Effector memory CD4-positive, alpha-beta T cell (primary cell): ENCODE data around the gene SPNS3.

Source experiments
- DNase-seq, 3 donors: peaks; one replicate each; pipeline ENCODE4 v3.0.0-alpha.2; 2020
- H3K27ac ChIP-seq: 2 replicates; pipeline ENCODE4 v1.7.0; 2013; ENCODE audit warnings: mild to moderate bottlenecking, low read length, moderate library complexity; ENCODE audit not compliant: insufficient read depth, poor library complexity, severe bottlenecking
- H3K27me3 ChIP-seq: replicated peaks from 2 replicates; pipeline ENCODE4 v1.7.0; 2013; ENCODE audit warnings: mild to moderate bottlenecking, low read length; ENCODE audit not compliant: insufficient read depth, control insufficient read depth, poor library complexity, severe bottlenecking
- H3K36me3 ChIP-seq: 2 replicates; pipeline ENCODE4 v1.7.0; 2013; ENCODE audit warnings: mild to moderate bottlenecking, low read length, moderate library complexity; ENCODE audit not compliant: control insufficient read depth, insufficient read depth
- H3K4me1 ChIP-seq: 2 replicates; pipeline ENCODE4 v1.7.0; 2013; ENCODE audit warnings: low read length, mild to moderate bottlenecking; ENCODE audit not compliant: control insufficient read depth, insufficient read depth, poor library complexity, severe bottlenecking
- H3K4me3 ChIP-seq: 2 replicates; pipeline ENCODE4 v1.7.0; 2013; ENCODE audit warnings: low read length, low read depth, mild to moderate bottlenecking; ENCODE audit not compliant: insufficient read depth, poor library complexity, severe bottlenecking
- H3K9me3 ChIP-seq: 2 replicates; pipeline ENCODE4 v1.7.0; 2013; ENCODE audit warnings: mild to moderate bottlenecking, low read length, moderate library complexity; ENCODE audit not compliant: control insufficient read depth
- total RNA-seq, 3 donors: gene quantifications; one replicate each; lab custom pipeline; 2026; lab: John Stamatoyannopoulos, UW

The SPNS3 gene
- 1.7 to 2.1 (median 1.9) reads per million in 3 donors for total RNA-seq

- H3K9me3 ChIP-seq, result no peaks in the 10 kb centered on the region
- H3K27me3 ChIP-seq, result no peaks in the 10 kb centered on the region
- peak within 1 kb of the TSS; percentile 14 for H3K4me3 ChIP-seq
- DNase-seq, result no peak
- no peak within 1 kb of the TSS for H3K27ac ChIP-seq
- H3K4me1 ChIP-seq, result peaks cover 9% of the 10 kb centered on the region
- no peaks in the 10 kb centered on the region for H3K36me3 ChIP-seq
These were observed at the start of gene SPNS3 for GRCh38 chr17:4433515-4434031. TSS of gene SPNS3 (plus strand) at chr17:4433940. CDS start at chr17:4433968, 28 bp downstream.

GRCh38 chr17:4386406-4386805, 47.3 kb upstream of the SPNS3 start:
- no peak for DNase-seq
- H3K27me3 ChIP-seq, result no peaks in the 10 kb centered on the region
- H3K36me3 ChIP-seq, result no peaks in the 10 kb centered on the region
- no peak overlapping the region for H3K27ac ChIP-seq
- no peaks in the 10 kb centered on the region for H3K4me1 ChIP-seq
- no peaks in the 10 kb centered on the region for H3K9me3 ChIP-seq
- H3K4me3 ChIP-seq, result no peak overlapping the region

GRCh38 chr17:4387137-4387536, 46.6 kb upstream of the SPNS3 start:
- H3K27me3 ChIP-seq, result no peaks in the 10 kb centered on the region
- no peak overlapping the region for H3K27ac ChIP-seq
- H3K4me3 ChIP-seq, result no peak overlapping the region
- DNase-seq, result no peak
- no peaks in the 10 kb centered on the region for H3K36me3 ChIP-seq
- no peaks in the 10 kb centered on the region for H3K9me3 ChIP-seq
- H3K4me1 ChIP-seq, result no peaks in the 10 kb centered on the region

GRCh38 chr17:4389079-4389478, 44.7 kb upstream of the SPNS3 start:
- Histone ChIP-seq H3K4me3 (no peak overlapping the region), H3K27me3 (no peaks in the 10 kb centered on the region), H3K36me3 (no peaks in the 10 kb centered on the region), H3K9me3 (no peaks in the 10 kb centered on the region), H3K27ac (no peak overlapping the region), H3K4me1 (no peaks in the 10 kb centered on the region)
- no peak for DNase-seq

GRCh38 chr17:4393806-4394205, 39.9 kb upstream of the SPNS3 start:
- Histone ChIP-seq H3K27ac (no peak overlapping the region), H3K4me1 (no peaks in the 10 kb centered on the region)

GRCh38 chr17:4394208-4395110, 39.3 kb upstream of the SPNS3 start:
- Histone ChIP-seq H3K27me3 (no peaks in the 10 kb centered on the region), H3K27ac (no peak overlapping the region), H3K4me3 (no peak overlapping the region), H3K9me3 (no peaks in the 10 kb centered on the region), H3K36me3 (no peaks in the 10 kb centered on the region), H3K4me1 (no peaks in the 10 kb centered on the region)
- no peak for DNase-seq

More at GRCh38 chr17:4393806-4394205, 39.9 kb upstream of the SPNS3 start:
- DNase-seq, result no peak
- Histone ChIP-seq H3K4me3 (no peak overlapping the region), H3K27me3 (no peaks in the 10 kb centered on the region), H3K9me3 (no peaks in the 10 kb centered on the region), H3K36me3 (no peaks in the 10 kb centered on the region)

GRCh38 chr17:4395111-4395478, 38.6 kb upstream of the SPNS3 start:
- no peak for DNase-seq
- no peak overlapping the region for H3K4me3 ChIP-seq
- no peaks in the 10 kb centered on the region for H3K9me3 ChIP-seq
- H3K27ac ChIP-seq, result no peak overlapping the region
- H3K36me3 ChIP-seq, result no peaks in the 10 kb centered on the region
- H3K4me1 ChIP-seq, result no peaks in the 10 kb centered on the region
- H3K27me3 ChIP-seq, result no peaks in the 10 kb centered on the region

- H3K9me3 ChIP-seq, result no peaks in the 10 kb centered on the region
- no peak overlapping the region for H3K4me3 ChIP-seq
- no peaks in the 10 kb centered on the region for H3K27me3 ChIP-seq
- no peak for DNase-seq
- no peaks in the 10 kb centered on the region for H3K36me3 ChIP-seq
- no peak overlapping the region for H3K27ac ChIP-seq
- H3K4me1 ChIP-seq, result no peaks in the 10 kb centered on the region
These were observed 35.9 kb upstream of the SPNS3 start for GRCh38 chr17:4397840-4398239.

GRCh38 chr17:4405038-4405669, 28.6 kb upstream of the SPNS3 start:
- no peaks in the 10 kb centered on the region for H3K9me3 ChIP-seq
- H3K27me3 ChIP-seq, result no peaks in the 10 kb centered on the region
- H3K4me1 ChIP-seq, result no peaks in the 10 kb centered on the region
- no peak for DNase-seq
- no peak overlapping the region for H3K4me3 ChIP-seq
- no peaks in the 10 kb centered on the region for H3K36me3 ChIP-seq
- no peak overlapping the region for H3K27ac ChIP-seq

- no peak for DNase-seq
- Histone ChIP-seq H3K4me3 (no peak overlapping the region), H3K9me3 (no peaks in the 10 kb centered on the region), H3K27me3 (no peaks in the 10 kb centered on the region), H3K27ac (no peak overlapping the region), H3K36me3 (no peaks in the 10 kb centered on the region), H3K4me1 (no peaks in the 10 kb centered on the region)
These were observed 28.0 kb upstream of the SPNS3 start for GRCh38 chr17:4405699-4406098.
